D721Med (cell line): ENCODE measurements around the gene LURAP1L.

Source experiments
- DNase-seq: peaks from one replicate; pipeline ENCODE4 v3.0.0; 2011; ENCODE audit warnings: low spot score; ENCODE audit not compliant: insufficient read length
- FAIRE-seq: peaks from 2 replicates; lab custom pipeline; 2011; peaks lifted over from hg19 to GRCh38; lab: Jason Lieb, UNC
- TF ChIP-seq, protein P1 (sequence below): IDR thresholded peaks from 2 replicates; pipeline ENCODE4 v1.5.1; 2012; ENCODE audit warnings: mild to moderate bottlenecking, control low read depth; ENCODE audit not compliant: insufficient read depth; ENCODE audit errors: missing control alignments

Gene LURAP1L

DNA sequence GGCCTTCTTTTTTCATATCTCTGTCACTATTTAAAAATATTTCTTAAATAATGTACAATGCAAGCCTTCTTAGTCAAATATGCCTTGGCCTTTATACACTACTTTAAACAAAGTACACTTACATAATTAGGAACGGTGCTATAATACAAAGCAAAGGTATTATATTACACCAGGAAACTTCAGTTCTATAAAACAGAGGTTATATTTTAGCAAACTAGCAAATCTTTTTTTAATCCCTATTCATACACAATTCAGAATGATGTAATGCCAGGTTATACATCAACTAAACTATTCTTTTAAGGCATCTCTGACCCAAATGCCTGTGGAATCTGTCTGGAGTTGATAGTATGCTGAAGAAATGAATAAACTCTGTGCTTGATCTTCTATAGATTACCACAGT is 10.7 kb upstream of the LURAP1L start:
- FAIRE-seq (no peak), DNase-seq (no peak)
- TF ChIP-seq, protein P1, sequence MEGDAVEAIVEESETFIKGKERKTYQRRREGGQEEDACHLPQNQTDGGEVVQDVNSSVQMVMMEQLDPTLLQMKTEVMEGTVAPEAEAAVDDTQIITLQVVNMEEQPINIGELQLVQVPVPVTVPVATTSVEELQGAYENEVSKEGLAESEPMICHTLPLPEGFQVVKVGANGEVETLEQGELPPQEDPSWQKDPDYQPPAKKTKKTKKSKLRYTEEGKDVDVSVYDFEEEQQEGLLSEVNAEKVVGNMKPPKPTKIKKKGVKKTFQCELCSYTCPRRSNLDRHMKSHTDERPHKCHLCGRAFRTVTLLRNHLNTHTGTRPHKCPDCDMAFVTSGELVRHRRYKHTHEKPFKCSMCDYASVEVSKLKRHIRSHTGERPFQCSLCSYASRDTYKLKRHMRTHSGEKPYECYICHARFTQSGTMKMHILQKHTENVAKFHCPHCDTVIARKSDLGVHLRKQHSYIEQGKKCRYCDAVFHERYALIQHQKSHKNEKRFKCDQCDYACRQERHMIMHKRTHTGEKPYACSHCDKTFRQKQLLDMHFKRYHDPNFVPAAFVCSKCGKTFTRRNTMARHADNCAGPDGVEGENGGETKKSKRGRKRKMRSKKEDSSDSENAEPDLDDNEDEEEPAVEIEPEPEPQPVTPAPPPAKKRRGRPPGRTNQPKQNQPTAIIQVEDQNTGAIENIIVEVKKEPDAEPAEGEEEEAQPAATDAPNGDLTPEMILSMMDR = no peak

DNA sequence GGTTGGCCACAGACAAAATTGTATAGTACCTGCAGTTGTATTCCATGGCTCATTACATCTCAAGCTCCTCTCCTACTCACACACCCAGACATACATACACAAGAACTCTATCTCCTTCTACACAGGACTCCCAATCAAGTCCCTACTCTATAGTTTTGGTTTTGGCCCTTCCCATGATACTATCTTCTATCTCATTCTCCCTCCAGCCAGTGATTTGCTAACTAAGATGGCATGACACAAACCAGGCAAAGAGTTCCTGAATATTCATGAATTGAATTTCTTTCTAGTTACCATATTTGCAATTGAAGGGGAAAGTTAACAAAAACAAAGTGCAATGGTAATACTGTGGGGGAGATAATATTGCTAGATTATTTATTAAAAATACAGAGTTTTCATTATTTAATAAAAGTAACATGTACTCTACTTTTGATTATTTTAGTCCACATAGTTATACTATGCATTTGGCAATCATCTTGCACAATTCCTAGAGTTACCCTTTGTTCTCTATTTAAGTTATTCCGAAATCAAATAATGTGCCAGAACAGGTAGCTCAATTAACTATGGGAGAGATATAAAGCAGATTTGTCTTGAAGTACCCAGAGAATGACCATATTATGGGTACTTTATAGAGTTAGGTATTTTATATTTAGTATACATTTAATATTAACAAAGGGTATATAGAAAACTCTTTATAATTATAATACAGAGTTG is 9.6 kb upstream of the LURAP1L start:
- no peak for FAIRE-seq
- no peak for DNase-seq
- TF ChIP-seq, protein P1 = no peak

DNA sequence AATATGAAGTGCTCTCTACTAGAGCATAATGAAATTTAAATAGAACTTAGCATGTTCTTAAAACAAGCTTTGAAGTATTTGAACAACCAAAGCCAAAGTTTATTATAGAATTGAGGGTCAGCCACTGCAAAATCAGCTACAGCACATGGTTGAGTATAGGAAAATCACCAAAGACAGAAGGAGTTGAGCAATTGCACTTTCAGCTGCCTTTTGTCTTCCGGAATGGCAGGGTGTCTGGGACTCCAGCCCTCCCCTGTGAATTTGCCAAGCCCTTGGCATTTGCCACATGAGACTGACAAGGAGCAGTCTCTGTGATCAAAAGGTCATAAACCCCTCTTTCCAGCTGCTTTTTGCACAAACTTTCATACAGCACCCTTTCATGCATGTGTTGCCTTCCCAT is 8.5 kb upstream of the LURAP1L start:
- DNase-seq = no peak
- FAIRE-seq = no peak

DNA sequence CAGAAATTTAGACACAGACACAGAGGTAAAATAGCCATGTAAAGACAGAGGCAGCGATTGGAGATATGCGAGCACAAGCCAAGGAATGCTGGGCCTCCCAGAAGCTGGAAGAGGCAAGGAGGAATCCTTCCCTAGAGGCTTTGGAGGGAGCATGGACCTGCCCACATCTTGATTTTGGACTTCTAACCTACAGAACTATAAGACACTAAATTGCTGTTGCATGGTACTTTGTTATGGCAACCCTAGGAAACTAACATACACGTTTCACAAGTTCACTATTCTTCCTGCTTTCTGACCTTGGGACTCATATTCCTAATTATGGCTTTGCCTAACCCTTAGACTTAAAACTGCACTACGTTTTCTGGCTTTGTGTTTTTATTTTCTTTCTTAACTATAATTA is 4.6 kb upstream of the LURAP1L start:
- FAIRE-seq (no peak), DNase-seq (no peak)
- TF ChIP-seq, protein P1 = no peak

More for the DNA sequence above, 8.5 kb upstream of the LURAP1L start:
- TF ChIP-seq, protein P1 = no peak

DNA sequence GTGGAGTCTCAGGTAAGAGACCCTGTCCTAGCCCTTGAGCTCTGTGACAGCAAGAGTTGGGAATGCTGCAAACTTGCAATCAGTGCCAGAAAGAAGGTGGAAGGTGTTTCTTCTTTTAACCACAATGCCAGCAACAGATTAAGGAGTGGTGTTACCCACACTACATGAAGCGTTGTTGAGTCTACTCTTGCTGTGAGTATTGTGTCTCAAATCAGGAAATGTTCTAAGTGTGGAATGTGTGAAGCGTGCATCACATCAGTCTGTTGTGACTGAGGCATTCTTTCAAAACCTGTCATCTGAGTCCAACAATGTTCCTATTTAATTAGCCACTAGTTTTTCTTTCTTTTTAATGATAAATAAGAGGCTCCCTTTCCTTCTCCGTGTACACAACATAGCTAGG is 2.9 kb upstream of the LURAP1L start:
- TF ChIP-seq, protein P1 = no peak
- DNase-seq (no peak), FAIRE-seq (peak; percentile 67)

DNA sequence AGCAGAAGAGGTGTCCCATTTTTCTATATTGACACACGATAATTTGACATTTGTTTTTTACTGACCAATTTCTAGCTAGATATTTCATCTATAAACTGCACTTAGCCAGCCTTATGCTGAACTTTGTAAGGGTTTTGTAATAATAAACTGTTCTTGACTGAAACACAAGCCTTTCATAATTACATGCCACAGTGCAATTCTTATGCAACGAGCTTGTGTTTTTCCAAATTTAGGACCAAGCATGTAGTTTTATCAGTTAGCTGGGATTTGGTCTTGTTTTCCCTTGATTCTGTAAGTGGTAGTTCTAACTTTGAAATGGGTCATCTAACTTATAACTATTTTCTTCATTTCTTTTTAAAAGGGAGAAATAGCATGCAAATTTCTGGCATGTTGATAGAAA is 1.3 kb upstream of the LURAP1L start:
- no peak for DNase-seq
- no peak for FAIRE-seq
- TF ChIP-seq, protein P1 = no peak
